Fibroblast of peridontal ligament (primary cell): ENCODE results near the gene GARIN5B.
A peak's percentile ranks its signal among the peaks of the same experiment; 100 is the strongest.
"Not testable (repeated sequence)": the region's sequence is repeated elsewhere in the genome, so short reads cannot be mapped to it uniquely, and the experiment has no call there.

Source experiments
- DNase-seq: peaks from one replicate; pipeline ENCODE4 v3.0.0-alpha.2; 2010; ENCODE audit errors: extremely low read depth

The GARIN5B gene

DNA sequence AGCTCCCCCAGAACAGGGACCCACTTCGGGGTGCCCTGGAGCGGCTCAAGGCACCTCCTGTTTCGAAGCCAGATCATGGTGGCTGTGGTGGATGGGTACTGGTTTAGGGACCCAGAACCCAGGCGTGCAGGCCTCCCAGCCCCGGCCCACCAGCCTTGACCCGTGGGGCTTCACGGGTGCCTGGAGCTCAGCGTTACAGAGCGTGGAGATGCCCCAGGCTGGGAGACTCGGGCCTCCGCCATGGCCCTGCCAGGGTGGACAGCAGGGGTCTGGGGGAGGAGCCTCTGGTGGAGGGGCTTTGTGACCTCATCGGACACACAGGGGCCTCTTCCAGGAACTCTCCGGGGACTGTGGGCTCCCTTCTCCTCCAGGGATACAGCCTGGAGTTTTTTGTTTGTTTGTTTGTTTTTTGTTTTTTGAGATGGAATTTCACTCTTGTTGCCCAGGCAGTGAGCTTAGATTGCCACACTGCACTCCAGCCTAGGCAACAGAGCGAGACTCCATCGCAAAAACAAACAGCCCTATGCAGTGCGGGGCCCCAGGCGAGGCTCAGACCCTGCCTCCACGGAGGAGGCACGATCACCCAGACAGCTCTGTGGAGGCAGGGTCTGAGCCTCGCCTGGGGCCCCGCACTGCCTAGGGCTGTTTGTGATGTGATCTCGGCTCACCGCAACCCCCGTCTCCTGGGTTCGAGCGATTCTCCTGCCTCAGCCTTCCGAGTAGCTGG lies at the start of gene GARIN5B:
Gene GARIN5B (minus strand): TSS at position 271 of the 727 bp plus-strand sequence. CDS start 194 bp downstream, at position 77.
- no peak for DNase-seq

- no peak for DNase-seq
These were observed 47.1 kb upstream of the GARIN5B start for GRCh38 chr19:55410168-55410567.

DNA sequence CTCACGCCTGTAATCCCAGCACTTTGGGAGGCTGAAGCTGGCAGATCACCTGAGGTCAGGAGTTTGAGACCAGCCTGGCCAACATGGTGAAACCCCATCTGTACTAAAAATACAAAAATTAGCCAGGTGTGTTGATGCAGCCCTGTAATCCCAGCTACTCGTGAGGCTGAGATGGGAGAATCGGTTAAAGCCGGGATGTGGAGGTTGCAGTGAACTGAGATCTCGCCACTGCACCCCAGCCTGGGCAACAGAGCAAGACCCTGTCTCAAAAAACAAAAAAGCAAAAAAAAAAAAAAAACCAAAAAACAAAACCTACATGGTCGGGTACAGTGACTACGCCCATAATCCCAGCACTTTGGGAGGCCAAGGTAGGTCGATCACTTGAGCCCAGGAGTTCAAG lies 46.1 kb upstream of the GARIN5B start:
- not testable (repeated sequence) for DNase-seq

GRCh38 chr19:55408533-55408872 lies 45.4 kb upstream of the GARIN5B start:
- DNase-seq: no peak

DNA sequence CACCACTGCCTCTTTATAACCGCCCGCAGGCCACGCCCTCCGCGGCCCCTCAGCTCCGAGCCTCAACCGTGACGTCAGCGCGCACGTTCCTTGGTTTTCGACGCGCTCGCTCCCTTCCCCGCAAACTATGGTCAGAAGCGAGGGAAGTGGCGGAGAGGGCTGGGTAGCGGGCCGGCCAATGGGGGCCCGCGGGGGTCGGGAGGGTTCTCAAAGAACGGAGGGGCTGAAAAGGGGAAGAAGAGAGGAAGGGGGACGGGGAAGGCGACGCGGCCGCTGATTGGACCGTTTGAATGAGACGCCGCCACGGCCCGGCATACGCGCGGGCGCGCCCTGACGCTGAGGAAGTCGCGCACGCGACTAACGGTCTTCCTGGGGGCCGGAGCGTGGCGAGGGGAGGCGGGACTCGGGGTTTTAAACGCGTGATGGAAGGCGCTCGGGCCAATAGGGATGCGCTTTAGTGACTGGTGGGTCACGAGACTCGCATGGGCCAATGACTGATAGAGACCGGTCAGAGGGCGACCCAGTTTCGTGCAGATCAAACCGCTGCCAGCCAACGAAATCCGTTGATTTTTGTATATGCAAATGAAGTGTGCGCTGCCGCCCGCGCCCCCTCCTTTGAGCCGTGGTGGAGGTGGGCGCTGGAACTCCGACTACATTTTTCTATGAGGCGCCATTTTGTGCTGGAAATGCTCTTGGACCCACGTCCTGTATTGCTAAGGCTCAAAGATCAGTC lies 44.9 kb upstream of the GARIN5B start:
- DNase-seq: peak; percentile 99

GRCh38 chr19:55407550-55407799 lies 44.4 kb upstream of the GARIN5B start, which contains the start of gene UBE2S:
TSS of gene UBE2S (minus strand) at chr19:55407788. CDS start at chr19:55407589, 199 bp downstream.
- DNase-seq: not testable (repeated sequence)

DNA sequence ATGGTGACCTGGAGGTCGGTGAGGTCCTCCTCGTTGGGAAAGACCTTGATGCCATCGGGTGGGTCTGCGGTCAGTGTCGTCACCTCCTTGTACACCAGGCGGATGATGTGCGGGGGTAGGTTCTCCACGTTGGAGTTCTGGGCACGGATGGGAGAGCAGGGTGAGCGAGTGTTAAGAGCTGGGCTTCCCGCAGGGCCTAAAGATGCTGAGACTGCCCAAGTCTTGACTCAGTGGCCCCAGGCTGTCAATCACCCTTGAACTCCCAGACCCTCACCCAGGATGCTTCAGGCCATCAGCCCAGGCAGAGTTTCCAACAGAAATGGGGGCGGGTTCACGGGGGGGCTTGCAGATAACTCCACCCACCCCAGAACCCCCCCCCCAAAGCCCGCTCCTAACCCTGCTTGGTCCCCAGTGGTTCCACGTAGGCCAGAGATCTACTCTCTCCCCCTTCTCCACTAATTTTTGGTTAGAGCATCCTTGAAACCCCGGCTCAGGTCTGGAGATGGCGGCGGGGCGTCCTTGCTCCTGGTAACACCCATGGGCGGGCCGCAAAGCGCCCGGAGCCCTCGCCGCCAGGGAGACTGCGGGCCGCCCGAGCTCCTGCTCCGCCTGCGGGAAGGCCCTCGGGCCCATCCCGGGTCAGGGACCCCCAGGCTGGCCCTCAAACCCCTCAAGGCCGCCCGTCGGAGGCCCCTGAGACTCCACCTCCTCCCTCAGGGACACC lies 43.9 kb upstream of the GARIN5B start:
- peak; percentile 25 for DNase-seq

DNA sequence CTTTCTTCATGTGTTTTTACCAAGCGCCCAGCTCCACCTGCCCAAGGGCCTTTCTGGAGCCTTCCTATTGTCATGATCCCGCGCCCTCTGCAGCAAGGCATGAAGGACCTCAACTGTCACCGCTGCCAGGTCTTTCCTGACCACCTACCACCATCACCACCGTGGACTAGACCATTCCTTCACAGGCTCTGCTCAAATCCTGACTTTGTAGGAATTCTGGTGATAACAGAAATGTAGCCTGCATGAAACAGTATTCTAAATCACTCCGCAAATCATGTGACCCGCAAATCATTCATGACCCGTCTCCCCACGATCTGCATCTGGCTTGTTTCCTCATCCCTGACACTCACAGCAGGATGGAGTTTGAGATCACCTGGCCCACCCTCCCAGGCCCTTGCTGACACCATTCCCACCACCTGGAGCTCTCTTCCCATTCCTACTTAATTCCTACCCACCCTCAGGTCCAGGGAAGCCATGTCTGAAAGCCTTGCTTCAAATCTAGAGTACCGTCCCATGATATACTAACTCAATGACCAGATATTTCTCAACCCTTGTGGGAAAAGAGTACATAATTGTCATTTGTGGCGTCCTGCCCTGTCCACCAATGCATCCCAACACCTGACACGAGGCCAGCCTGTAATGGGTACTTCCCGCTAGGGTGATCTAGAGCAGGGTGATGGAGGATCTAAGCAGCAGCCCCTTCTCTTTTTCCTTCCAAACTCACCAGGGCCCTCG lies 43.2 kb upstream of the GARIN5B start:
- DNase-seq: no peak

DNA sequence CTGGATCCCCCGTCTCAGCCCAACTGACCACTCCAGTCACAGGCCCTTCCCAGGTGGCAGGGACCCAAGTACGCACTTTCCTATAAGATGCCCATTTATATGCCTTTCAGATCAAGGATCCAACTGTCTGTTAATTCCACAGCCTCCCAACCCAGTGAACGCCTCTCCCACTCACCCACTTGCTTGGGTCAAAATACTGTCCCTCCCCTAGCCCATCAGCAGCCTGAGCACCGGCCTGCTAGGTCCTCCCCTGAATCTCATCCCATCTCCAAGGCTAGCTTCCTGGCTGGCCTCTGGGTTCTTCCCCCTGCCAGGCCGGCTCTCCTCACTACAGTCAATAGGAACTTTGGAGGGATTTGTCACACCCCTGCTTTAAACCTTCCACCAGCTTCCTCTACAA lies 42.6 kb upstream of the GARIN5B start:
- DNase-seq: no peak

GRCh38 chr19:55402509-55402908 lies 39.4 kb upstream of the GARIN5B start:
- no peak for DNase-seq

- not testable (repeated sequence) for DNase-seq
These were observed 38.3 kb upstream of the GARIN5B start for GRCh38 chr19:55401390-55401789.

GRCh38 chr19:55400281-55401087 lies 37.4 kb upstream of the GARIN5B start:
- no peak for DNase-seq

GRCh38 chr19:55398200-55398925 lies 35.3 kb upstream of the GARIN5B start:
- no peak for DNase-seq

GRCh38 chr19:55392820-55393761 lies 30.0 kb upstream of the GARIN5B start:
- DNase-seq: no peak

DNA sequence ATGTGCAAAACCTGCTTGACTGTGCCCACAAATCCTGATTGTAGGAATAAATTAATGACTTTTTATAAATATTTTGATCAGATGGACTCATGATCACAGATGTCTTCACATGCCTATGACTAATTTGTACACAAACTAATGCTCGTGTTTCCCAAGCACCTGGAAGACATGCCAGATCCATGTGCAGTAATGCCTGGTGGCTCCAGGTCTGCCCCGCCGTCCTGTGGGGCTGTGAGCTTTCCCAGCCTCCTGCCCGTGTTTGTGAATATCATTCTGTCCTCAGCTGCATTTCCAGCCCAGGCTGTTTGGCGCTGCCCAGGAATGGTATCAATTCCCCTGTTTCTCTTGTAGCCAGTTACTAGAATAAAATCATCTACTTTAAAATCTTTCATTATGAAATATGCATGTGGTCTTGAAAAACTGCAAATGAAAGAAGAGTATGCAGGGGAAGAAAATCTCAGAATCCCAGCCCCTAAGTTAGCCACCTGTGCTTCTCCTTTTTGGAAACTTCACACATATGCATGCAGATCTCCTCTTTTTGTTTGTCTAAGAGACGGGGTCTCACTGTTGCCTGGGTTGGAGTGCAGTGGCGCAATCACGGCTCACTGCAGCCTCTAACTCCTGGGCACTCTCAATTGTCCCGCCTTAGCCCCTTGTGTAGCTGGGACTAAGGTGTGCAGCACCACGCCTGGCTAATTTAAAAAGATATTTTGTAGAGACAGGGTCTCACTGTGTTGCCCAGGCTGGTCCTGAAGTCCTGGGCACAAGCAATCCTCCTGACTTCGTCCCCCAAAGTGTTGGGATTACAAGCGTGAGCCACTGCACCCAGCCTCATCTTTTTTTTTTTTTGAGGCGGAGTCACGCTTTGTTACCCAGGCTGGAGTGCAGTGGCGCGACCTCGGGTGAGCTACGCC lies 28.9 kb upstream of the GARIN5B start:
- no peak for DNase-seq

DNA sequence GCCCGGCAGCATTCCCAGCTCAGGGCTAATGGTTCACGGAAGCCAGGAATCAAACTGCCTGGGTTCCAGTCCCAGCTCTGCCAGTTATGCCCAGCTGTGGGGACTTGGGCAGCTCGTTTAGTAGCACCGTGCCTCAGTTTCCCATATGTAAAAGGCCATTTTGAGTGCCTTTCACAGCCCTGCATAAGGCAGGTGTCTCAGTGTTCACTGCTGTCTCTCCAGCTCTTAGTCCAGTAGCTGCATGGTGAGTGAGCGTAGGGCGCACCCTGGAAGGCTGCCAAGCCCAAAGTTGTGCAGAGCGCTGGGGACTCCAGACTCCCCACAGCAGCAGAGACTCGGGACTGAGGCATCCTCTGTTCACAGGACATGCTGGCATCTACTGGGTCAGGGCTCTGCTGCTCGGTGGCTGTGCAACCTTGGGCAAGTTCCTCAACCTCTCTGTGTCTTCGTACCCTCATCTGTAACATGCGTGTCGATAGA lies 28.2 kb upstream of the GARIN5B start:
- no peak for DNase-seq

GRCh38 chr19:55390461-55390880 lies 27.4 kb upstream of the GARIN5B start:
- no peak for DNase-seq
